NCI-H2107 treated with DMSO at 0.1 percent for 48 hours (cell line): ENCODE measurements around the gene GATA3.

Experiments
- DNase-seq: peaks from one replicate; lab custom pipeline; 2025; ENCODE audit not compliant: unreplicated experiment; lab: John Stamatoyannopoulos, UW

GATA3 gene

GRCh38 chr10:8037941-8038894 is 16.3 kb upstream of the GATA3 start:
- no peak for DNase-seq

GRCh38 chr10:8039321-8039881 is 15.1 kb upstream of the GATA3 start:
- DNase-seq: no peak

- DNase-seq: no peak
These were observed 13.8 kb upstream of the GATA3 start for GRCh38 chr10:8040651-8041050.

GRCh38 chr10:8041284-8041991 is 13.1 kb upstream of the GATA3 start:
- DNase-seq: no peak

GRCh38 chr10:8041992-8042720 is 12.3 kb upstream of the GATA3 start:
- no peak for DNase-seq

- no peak for DNase-seq
These were observed 11.5 kb upstream of the GATA3 start for GRCh38 chr10:8042721-8043568.

GRCh38 chr10:8043569-8044306 is 10.8 kb upstream of the GATA3 start:
- DNase-seq: no peak

GRCh38 chr10:8044331-8044907 is 10.1 kb upstream of the GATA3 start:
- no peak for DNase-seq

GRCh38 chr10:8044908-8045725 is 9.4 kb upstream of the GATA3 start:
- no peak for DNase-seq

- DNase-seq: no peak
These were observed 8.6 kb upstream of the GATA3 start for GRCh38 chr10:8045726-8046494.

- no peak for DNase-seq
These were observed 6.8 kb upstream of the GATA3 start for GRCh38 chr10:8047452-8048280.

GRCh38 chr10:8048281-8049008 is 6.0 kb upstream of the GATA3 start:
- DNase-seq: no peak

- no peak for DNase-seq
These were observed 5.2 kb upstream of the GATA3 start for GRCh38 chr10:8049045-8049864.

- no peak for DNase-seq
These were observed 4.5 kb upstream of the GATA3 start for GRCh38 chr10:8049865-8050555.
